H1 (cell line): ENCODE measurements around the gene NT5C1A. TPM values are rescaled to one million over a fixed set of nuclear protein-coding genes. Genes with fewer than 3 reads are reported as not detected.

Experiments
- ASH2L ChIP-seq: fragments of 200-600, 300-600 bp; sonication (generic); IDR thresholded peaks from one replicate; pipeline ENCODE4 v1.7.1; 2017; ENCODE audit warnings: low read length
- ATF3 ChIP-seq: IDR thresholded peaks from 2 replicates; pipeline ENCODE4 v1.6.1; 2011; ENCODE audit warnings: low read depth, mild to moderate bottlenecking, low read length; ENCODE audit not compliant: insufficient read depth
- CBX8 ChIP-seq: fragments of 300-800, 300-1000 bp; sonication (generic); IDR thresholded peaks from 2 replicates; pipeline ENCODE4 v1.7.1; 2016; ENCODE audit warnings: low read depth, low read length, borderline replicate concordance
- CHD1 ChIP-seq: IDR thresholded peaks from 2 replicates; pipeline ENCODE4 v1.6.1; 2012; ENCODE audit warnings: low read depth, low read length, improper control_type of control experiment
- CREB1 ChIP-seq: IDR thresholded peaks from 2 replicates; pipeline ENCODE4 v1.6.1; 2012; ENCODE audit warnings: inconsistent platforms
- CTCF ChIP-seq, 3 experiments: IDR thresholded peaks; 1 replicate in 2 of 3; 2 replicates in 1 of 3; pipeline versions ENCODE4 v1.5.1 to v1.6.1; 2011; ENCODE audit warnings: low read length in 3 of 3, mild to moderate bottlenecking in 3 of 3, inconsistent platforms in 2 of 3, low read depth in 1 of 3, moderate library complexity in 1 of 3; ENCODE audit not compliant: insufficient read depth in 1 of 3; ENCODE audit errors: control extremely low read depth in 1 of 3
- EGR1 ChIP-seq: IDR thresholded peaks from 2 replicates; pipeline ENCODE4 v1.6.1; 2011; ENCODE audit warnings: low read depth, low read length, borderline replicate concordance
- EP300 ChIP-seq, 2 experiments: IDR thresholded peaks; 1 replicate in 1 of 2; 2 replicates in 1 of 2; pipeline ENCODE4 v1.6.1; 2011 to 2012; ENCODE audit warnings: low read depth in 2 of 2, low read length in 2 of 2, mild to moderate bottlenecking in 2 of 2, borderline replicate concordance in 1 of 2, inconsistent platforms in 1 of 2, moderate library complexity in 1 of 2
- EZH2 ChIP-seq: fragments of 200-600 bp; sonication (generic); IDR thresholded peaks from 2 replicates; pipeline ENCODE4 v1.7.1; 2012; ENCODE audit warnings: low read depth, mild to moderate bottlenecking, moderate library complexity, low read length, inconsistent platforms; ENCODE audit not compliant: severe bottlenecking
- KDM1A ChIP-seq: fragments of 200-600, 300-600 bp; sonication (generic); IDR thresholded peaks from 2 replicates; pipeline ENCODE4 v1.7.1; 2016; ENCODE audit warnings: mild to moderate bottlenecking, low read length, borderline replicate concordance
- MAFK ChIP-seq: IDR thresholded peaks from 2 replicates; pipeline ENCODE4 v1.6.1; 2012; ENCODE audit warnings: low read depth, mild to moderate bottlenecking, improper control_type of control experiment, low read length
- NANOG ChIP-seq: IDR thresholded peaks from 2 replicates; pipeline ENCODE4 v1.6.1; 2011; ENCODE audit warnings: low read length, low read depth, mild to moderate bottlenecking, inconsistent platforms; ENCODE audit not compliant: insufficient read depth, poor library complexity, severe bottlenecking
- PHF8 ChIP-seq: fragments of 200-600 bp; sonication (generic); conservative IDR thresholded peaks from 2 replicates; pipeline ENCODE4 v1.7.1; 2012; ENCODE audit warnings: low read depth, mild to moderate bottlenecking, inconsistent platforms, low read length, moderate library complexity
- POLR2AphosphoS5 ChIP-seq: IDR thresholded peaks from 2 replicates; pipeline ENCODE4 v1.6.1; 2011; ENCODE audit warnings: low read depth, low read length
- RXRA ChIP-seq: IDR thresholded peaks from 2 replicates; pipeline ENCODE4 v1.6.1; 2011; ENCODE audit warnings: low read depth, mild to moderate bottlenecking, low read length, moderate library complexity; ENCODE audit not compliant: insufficient read depth
- SAP30 ChIP-seq: fragments of 300-600 bp; sonication (generic); IDR thresholded peaks from 2 replicates; pipeline ENCODE4 v1.7.1; 2012; ENCODE audit warnings: low read length, moderate library complexity, mild to moderate bottlenecking, inconsistent platforms; ENCODE audit not compliant: insufficient read depth, insufficient replicate concordance
- SP2 ChIP-seq: IDR thresholded peaks from 2 replicates; pipeline ENCODE4 v1.6.1; 2012; ENCODE audit warnings: mild to moderate bottlenecking, low read length, inconsistent platforms
- TCF12 ChIP-seq: IDR thresholded peaks from 2 replicates; pipeline ENCODE4 v1.6.1; 2011; ENCODE audit warnings: low read depth, mild to moderate bottlenecking, low read length
- TEAD4 ChIP-seq: IDR thresholded peaks from 2 replicates; pipeline ENCODE4 v1.6.1; 2012; ENCODE audit warnings: low read depth, low read length, inconsistent platforms, mixed read lengths
- USF2 ChIP-seq: IDR thresholded peaks from 2 replicates; pipeline ENCODE4 v1.6.1; 2011; ENCODE audit warnings: low read length, improper control_type of control experiment
- polyA plus RNA-seq, 7 experiments: library from polyadenylated mRNA; depleted of rRNA in 3 of 7; stranded (reverse) in 5 of 7; unstranded in 2 of 7; fragments of >200 nt in 5 of 7; fragments of 200-250 nt in 2 of 7; gene quantifications; 1 replicate in 5 of 7; 2 replicates in 1 of 7; 4 replicates in 1 of 7; pipeline versions ENCODE4 v1.2.1 to v1.2.3, GENCODE V29; 2011 to 2013; ENCODE audit warnings: missing spikeins in 2 of 7, mixed read lengths in 2 of 7
- total RNA-seq: library from RNA; stranded (reverse); fragmentation: NEBNext Ultra II Directional; extraction: Animal tissue kit (Norgen Biotek cat#: 25700); gene quantifications from 2 replicates; pipeline ENCODE4 v1.2.1, GENCODE V29; 2021

Gene NT5C1A
- total and polyA plus RNA-seq, 2 of the 8 experiments (the other 6 are each of a cell fraction or from before 2014, with no cell fraction given), result not detected

- TF ChIP-seq NANOG (peak; percentile 2), EZH2 (peak; percentile 19), POLR2AphosphoS5 (no peak), CTCF (IDR thresholded peaks at IDR 0.05; ENCODE audit: control extremely low read depth in 1 of 3, insufficient read depth in 1 of 3, low read depth in 1 of 3, low read length in 3 of 3) (peak; percentile 90 to 97 (median 91)), EGR1 (0 out of 2 replicates have a peak, but pooled peaks have one; percentile 6), USF2 (no peak), KDM1A (no peak), ATF3 (no peak), TCF12 (0 out of 2 replicates have a peak, but pooled peaks have one; percentile 67), SP2 (no peak), CHD1 (no peak), CBX8 (no peak), TEAD4 (no peak), SAP30 (no peak), EP300 (IDR thresholded peaks at IDR 0.05; ENCODE audit: borderline replicate concordance in 1 of 2, low read depth in 2 of 2, low read length in 2 of 2) (no peak), MAFK (no peak), ASH2L (no peak), PHF8 (0 out of 2 replicates have a peak, but pooled peaks have one; percentile 38), RXRA (no peak), CREB1 (peak; percentile 53)
Observed at GRCh38 chr1:39609618-39610331, 62.1 kb downstream of the NT5C1A start (continued).
